C4-2B (cell line): Measurements from ENCODE around the gene PRDM15.

ENCODE experiments used
- H3K27ac ChIP-seq: fragments of 450-650 bp; 2 replicates; pipeline ENCODE4 v1.5.1; 2017
- CTCF ChIP-seq: fragments of 450-650 bp; conservative IDR thresholded peaks from 2 replicates; pipeline ENCODE4 v1.5.1; 2017; ENCODE audit warnings: mild to moderate bottlenecking
- ZFX ChIP-seq: fragments of 450-650 bp; IDR thresholded peaks from 2 replicates; pipeline ENCODE4 v1.6.1; 2017

Gene PRDM15

GRCh38 chr21:41879190-41879998 lies at the start of gene PRDM15:
TSS of gene PRDM15 (minus strand) at chr21:41879344. CDS start at chr21:41860363, 18,981 bp downstream.
- H3K27ac ChIP-seq, result peak within 1 kb of the TSS; percentile 98
- TF ChIP-seq ZFX, result peak; percentile 99
- no peak for TF ChIP-seq CTCF

- no peak overlapping the region for H3K27ac ChIP-seq
- TF ChIP-seq ZFX (no peak), CTCF (no peak)
These were observed 49.6 kb upstream of the PRDM15 start for GRCh38 chr21:41928621-41929220.

GRCh38 chr21:41927727-41928409 lies 48.7 kb upstream of the PRDM15 start:
- TF ChIP-seq ZFX (no peak), CTCF (no peak)

GRCh38 chr21:41926807-41927171 lies 47.6 kb upstream of the PRDM15 start:
- no peak for TF ChIP-seq ZFX
- no peak for TF ChIP-seq CTCF
- no peak overlapping the region for H3K27ac ChIP-seq

More at GRCh38 chr21:41927727-41928409, 48.7 kb upstream of the PRDM15 start:
- no peak overlapping the region for H3K27ac ChIP-seq

GRCh38 chr21:41926117-41926806 lies 47.1 kb upstream of the PRDM15 start:
- TF ChIP-seq ZFX (no peak), CTCF (no peak)
- peak overlapping the region; percentile 53 for H3K27ac ChIP-seq

- peak overlapping the region; percentile 53 for H3K27ac ChIP-seq
These were observed 46.6 kb upstream of the PRDM15 start for GRCh38 chr21:41925767-41926116.

More at GRCh38 chr21:41925767-41926116, 46.6 kb upstream of the PRDM15 start:
- no peak for TF ChIP-seq CTCF
